ENCODE data around the gene FAM187B.

Gene FAM187B

GRCh38 chr19:35178701-35179100, 49.8 kb downstream of the FAM187B start:
- no peak for DNase-seq (ENCODE audit: low read depth, low spot score)

- no peak for DNase-seq (ENCODE audit: low read depth, low spot score)
Observed at GRCh38 chr19:35177377-35178274, 50.9 kb downstream of the FAM187B start.

GRCh38 chr19:35176181-35176570, 52.4 kb downstream of the FAM187B start:
- DNase-seq (ENCODE audit: low read depth, low spot score), result no peak
